K562 (cell line): ENCODE data around the gene WNT3. TPM values are rescaled to one million over a fixed set of nuclear protein-coding genes. Genes with fewer than 3 reads are reported as not detected.

ENCODE experiments used
- ATAC-seq: fragments of 200-7000 bp; cut with Tn5 transposase; 3 replicates; pipeline ENCODE4 v1.9.1; 2020; ENCODE audit warnings: moderate library complexity
- BruUV-seq: library from RNA; stranded (reverse); fragments of 400-500 nt; replicated peaks from 2 replicates; lab custom pipeline; 2021; lab: Mats Ljungman, UMichigan
- CTCF ChIA-PET: fragments of 300-600 bp; formaldehyde crosslinking; extraction: SDS; loops from one replicate; lab custom pipeline; 2021; ENCODE audit warnings: low intra/inter-chr PET ratio; lab: Yijun Ruan, JAX
- POLR2A ChIA-PET: fragments of 300-600, 350-650 bp; sonication (Branson Sonifier 250); formaldehyde crosslinking; extraction: SDS; loops from one replicate; lab custom pipeline; 2021; ENCODE audit warnings: antibody characterized with exemption, inconsistent platforms; lab: Yijun Ruan, JAX
- DNase-seq, 4 experiments: peaks; one replicate each; pipeline versions ENCODE4 v3.0.0 to v3.0.0-alpha.2; 2011 to 2018; ENCODE audit warnings: low spot score in 3 of 4, mixed read lengths in 3 of 4; ENCODE audit errors: extremely low read depth in 1 of 4
- FAIRE-seq: peaks from 2 replicates; lab custom pipeline; 2011; peaks lifted over from hg19 to GRCh38; lab: Jason Lieb, UNC
- H2AFZ ChIP-seq: 2 replicates; pipeline ENCODE4 v1.6.0; 2011; ENCODE audit warnings: low read depth, low read length, control low read depth, inconsistent platforms
- H3K27ac ChIP-seq: fragments of 200-600 bp; 3 replicates; pipeline ENCODE4 v1.8.0; 2011; ENCODE audit warnings: low read depth, mild to moderate bottlenecking, control low read depth, inconsistent platforms, low read length, moderate library complexity, mixed read lengths; ENCODE audit errors: extremely low read depth
- H3K27me3 ChIP-seq, 2 experiments: fragments of 300-600 bp in 1 of 2; 2 replicates in 1 of 2; 3 replicates in 1 of 2; pipeline versions ENCODE4 v1.6.0 to v1.8.0; 2011; ENCODE audit warnings: inconsistent platforms in 2 of 2, low read length in 2 of 2, mild to moderate bottlenecking in 1 of 2, mixed read lengths in 1 of 2, moderate library complexity in 1 of 2; ENCODE audit not compliant: control insufficient read depth in 2 of 2, insufficient read depth in 2 of 2
- H3K36me3 ChIP-seq: fragments of 300-600 bp; 3 replicates; pipeline ENCODE4 v1.8.0; 2011; ENCODE audit warnings: mild to moderate bottlenecking, low read length, inconsistent platforms; ENCODE audit not compliant: control insufficient read depth, insufficient read depth
- H3K4me1 ChIP-seq, 2 experiments: fragments of 200-600 bp in 1 of 2; replicated peaks in 1 of 2; 2 replicates in 1 of 2; 3 replicates in 1 of 2; pipeline versions ENCODE4 v1.5.1 to v1.8.0; 2011; ENCODE audit warnings: inconsistent platforms in 2 of 2, low read length in 2 of 2, mild to moderate bottlenecking in 1 of 2, mixed read lengths in 1 of 2, moderate library complexity in 1 of 2; ENCODE audit not compliant: control insufficient read depth in 2 of 2, insufficient read depth in 2 of 2
- H3K4me2 ChIP-seq: 2 replicates; pipeline ENCODE4 v1.6.1; 2011; ENCODE audit warnings: low read length, control low read depth, inconsistent platforms, mixed read lengths; ENCODE audit not compliant: insufficient read depth
- H3K4me3 ChIP-seq: fragments of 200-600 bp; sonication (generic), shearing (Covaris generic); 2 replicates; pipeline ENCODE4 v1.5.1; 2016; ENCODE audit warnings: control low read depth, inconsistent platforms
- H3K79me2 ChIP-seq: fragments of 200-600 bp; 3 replicates; pipeline ENCODE4 v1.8.0; 2011; ENCODE audit warnings: low read length, inconsistent platforms; ENCODE audit not compliant: control insufficient read depth, insufficient read depth
- H3K9ac ChIP-seq, 2 experiments: 2 replicates each; pipeline versions ENCODE4 v1.6.0 to v1.6.1; 2011; ENCODE audit warnings: low read depth in 2 of 2, low read length in 2 of 2, control low read depth in 1 of 2, inconsistent platforms in 1 of 2, mild to moderate bottlenecking in 1 of 2, mixed read lengths in 1 of 2; ENCODE audit not compliant: insufficient read depth in 1 of 2
- H3K9me1 ChIP-seq: one replicate; pipeline ENCODE4 v1.6.0; 2011; ENCODE audit warnings: inconsistent platforms, mild to moderate bottlenecking, low read length, moderate library complexity; ENCODE audit not compliant: control insufficient read depth, insufficient read depth
- H3K9me3 ChIP-seq: replicated peaks from 2 replicates; pipeline ENCODE4 v1.5.1; 2011; ENCODE audit warnings: low read depth, low read length, inconsistent platforms; ENCODE audit not compliant: control insufficient read depth, insufficient read depth
- H4K20me1 ChIP-seq: replicated peaks from 2 replicates; pipeline ENCODE4 v1.6.1; 2011; ENCODE audit warnings: low read length, inconsistent platforms, mixed read lengths; ENCODE audit not compliant: control insufficient read depth, insufficient read depth
- BCOR ChIP-seq: fragments of 450-650 bp; IDR thresholded peaks from 2 replicates; pipeline ENCODE4 v1.6.1; 2016
- KDM1A ChIP-seq, 2 experiments: fragments of 450-650 bp; IDR thresholded peaks; 2 replicates each; pipeline ENCODE4 v1.6.1; 2016; ENCODE audit warnings: mild to moderate bottlenecking in 2 of 2
- LCOR ChIP-seq: sonication (generic); formaldehyde crosslinking; IDR thresholded peaks from 2 replicates; pipeline ENCODE4 v1.8.0; 2022; ENCODE audit warnings: mild to moderate bottlenecking, missing genetic modification reagents
- SFPQ ChIP-seq: fragments of 200-400 bp; formaldehyde crosslinking; IDR thresholded peaks from 2 replicates; pipeline ENCODE4 v1.6.1; 2017; ENCODE audit warnings: mild to moderate bottlenecking, low read depth, low read length, moderate library complexity
- SP1 ChIP-seq: sonication (generic); formaldehyde crosslinking; IDR thresholded peaks from 2 replicates; pipeline ENCODE4 v1.8.1; 2022; ENCODE audit warnings: mild to moderate bottlenecking, missing genetic modification reagents
- TEAD2 ChIP-seq: fragments of 450-650 bp; IDR thresholded peaks from 2 replicates; pipeline ENCODE4 v1.6.1; 2016; ENCODE audit warnings: missing genetic modification characterization, control low read depth, missing compliant biosample characterization
- ZBTB7A ChIP-seq: IDR thresholded peaks from 2 replicates; pipeline ENCODE4 v1.6.1; 2011; ENCODE audit warnings: low read depth, mild to moderate bottlenecking, low read length, moderate library complexity, borderline replicate concordance; ENCODE audit not compliant: control insufficient read depth
- ZKSCAN1 ChIP-seq: fragments of 150-350 bp; IDR thresholded peaks from 2 replicates; pipeline ENCODE4 v1.6.1; 2016; ENCODE audit warnings: low read depth, low read length
- ZNF24 ChIP-seq: fragments of 450-650 bp; IDR thresholded peaks from 2 replicates; pipeline ENCODE4 v1.6.1; 2016
- ZNF740 ChIP-seq, 3 experiments: fragments of 200-800 bp in 1 of 3; sonication (Bioruptor generic) in 1 of 3; sonication (generic) in 1 of 3; formaldehyde crosslinking in 1 of 3; IDR thresholded peaks; 2 replicates each; pipeline versions ENCODE4 v1.6.1 to v1.8.0; 2016 to 2022; ENCODE audit warnings: mild to moderate bottlenecking in 2 of 3, missing compliant biosample characterization in 2 of 3, missing genetic modification characterization in 2 of 3, missing genetic modification reagents in 1 of 3
- WGBS: fragments of 100-300 bp; shearing (Covaris generic); methylation state at CpG from one replicate; pipeline ENCODE4 v1.1.6; 2016; ENCODE audit warnings: low coverage, mixed read lengths; ENCODE audit not compliant: insufficient coverage; ENCODE audit errors: missing lambda C conversion rate; 5-methylcytosine and 5-hydroxymethylcytosine counted together
- in situ Hi-C: fragments of 300-500 bp; cut with MboI; formaldehyde crosslinking; loops from 4 replicates; pipeline ENCODE4 v1.15.0; 2018; ENCODE audit warnings: inconsistent platforms, mixed read lengths
- intact Hi-C: fragments of 100-400 bp; cut with micrococcal nuclease; formaldehyde crosslinking; loops from 2 replicates; pipeline ENCODE4 v1.14.2; 2022
- polyA plus RNA-seq, 8 experiments: library from polyadenylated mRNA; depleted of rRNA in 4 of 8; stranded (reverse) in 5 of 8; unstranded in 3 of 8; fragments of >200 nt; fragmentation: Nextera tagmentation in 2 of 8; fragmentation: Illumina TruSeq in 1 of 8; extraction: Ambion mirVana in 2 of 8; extraction: Trizol in 1 of 8; gene quantifications; 2 replicates each; pipeline versions ENCODE4 v1.2.1 to v1.2.3, GENCODE V29; 2011 to 2014; ENCODE audit warnings: inconsistent platforms in 1 of 8, missing spikeins in 1 of 8
- total RNA-seq, 7 experiments: library from RNA; depleted of rRNA in 6 of 7; stranded (reverse); fragments of >200 nt in 6 of 7; fragmentation: Illumina TruSeq in 2 of 7; extraction: Trizol in 2 of 7; gene quantifications; 2 replicates each; pipeline versions ENCODE4 v1.2.1 to v1.2.3, GENCODE V29; 2011 to 2021; ENCODE audit warnings: low replicate concordance in 1 of 7

WNT3 gene
- total and polyA plus RNA-seq, 9 of the 15 experiments (the other 6 are each of a cell fraction or from before 2014, with no cell fraction given): 1.5 to 6.1 (median 3.3) TPM

- Histone ChIP-seq H3K27me3 (no peaks in the 10 kb centered on the region), H3K36me3 (no peaks in the 10 kb centered on the region), H3K4me1 (peaks cover 20 to 31% of the 10 kb centered on the region in 2 experiments), H3K9me1 (no peaks in the 10 kb centered on the region), H3K4me3 (no peak overlapping the region), H3K79me2 (no peaks in the 10 kb centered on the region), H2AFZ (peak overlapping the region; percentile 99), H3K4me2 (no peak overlapping the region; the same call in 1 of the 2 replicates), H3K9ac (0 out of 4 replicates have a peak overlapping the region, but pooled peaks of 1 of the 2 experiments have one; percentile 15), H4K20me1 (no peaks in the 10 kb centered on the region), H3K9me3 (peaks cover 3% of the 10 kb centered on the region; the same call in 1 of the 2 replicates), H3K27ac (0 out of 3 replicates have a peak overlapping the region, but pooled peaks have one; percentile 91)
- FAIRE-seq: no peak
- BruUV-seq: no TSS peak
- no peak for TF ChIP-seq TEAD2
- 0 out of 2 replicates have a peak, but pooled peaks have one; percentile 4 for TF ChIP-seq ZBTB7A
- peak; percentile 91 for TF ChIP-seq ZNF24
- no peak for ATAC-seq
- intact Hi-C loops: no loop called here
- POLR2A ChIA-PET: interaction anchor here (0.8 to 1.3 kb wide), 4 partner anchors 11 to 33 kb away, joined by 3 to 4 read pairs (median 3); no protein-coding TSS in a partner anchor
- 67% methylated on average over 7 of the region's 7 CpGs for WGBS
- in situ Hi-C loops: no loop called here
- peak in 2 of 4 experiments; percentile 37 to 46 for DNase-seq
- CTCF ChIA-PET: no interaction called here
Observed at GRCh38 chr17:46796524-46796923, 22.0 kb downstream of the WNT3 start.

GRCh38 chr17:46796084-46796483 lies 22.4 kb downstream of the WNT3 start:
- Histone ChIP-seq H3K9me1 (no peaks in the 10 kb centered on the region), H3K4me3 (peak overlapping the region; percentile 28; the same call in 1 of the 2 replicates), H3K27ac (peak overlapping the region; percentile 91), H3K36me3 (no peaks in the 10 kb centered on the region), H2AFZ (peak overlapping the region; percentile 99), H3K9ac (peak overlapping the region; percentile 89 to 94; a peak in 3 of 4 replicates), H3K27me3 (no peaks in the 10 kb centered on the region), H3K4me1 (peaks cover 20 to 31% of the 10 kb centered on the region in 2 experiments), H3K9me3 (peaks cover 3% of the 10 kb centered on the region; the same call in 1 of the 2 replicates), H3K4me2 (peak overlapping the region; percentile 79), H4K20me1 (no peaks in the 10 kb centered on the region), H3K79me2 (no peaks in the 10 kb centered on the region)
- in situ Hi-C loops: no loop called here
- BruUV-seq: no TSS peak
- DNase-seq (peak in 1 of 4 experiments; percentile 35), FAIRE-seq (no peak), ATAC-seq (no peak)
- WGBS: 39% methylated on average over 3 of the region's 3 CpGs
- POLR2A ChIA-PET: interaction anchor here (0.8 to 1.2 kb wide), 3 partner anchors 11 to 33 kb away, joined by 3 read pairs; no protein-coding TSS in a partner anchor
- intact Hi-C loops: no loop called here
- CTCF ChIA-PET: no interaction called here
- TF ChIP-seq SP1 (CRISPR knock-in tag) (0 out of 2 replicates have a peak, but pooled peaks have one; percentile 5), SFPQ (no peak), ZKSCAN1 (peak; percentile 98), ZNF740 (CRISPR knock-in tag; IDR thresholded peaks at IDR 0.05) (0 out of 2 replicates have a peak, but pooled peaks have one; percentile 39), ZNF740 (tag; IDR thresholded peaks at IDR 0.05) (no peak), KDM1A (IDR thresholded peaks at IDR 0.05) (peak; percentile 18 to 40; a peak in 1 of 4 replicates), BCOR (peak; percentile 70), LCOR (CRISPR knock-in tag) (0 out of 2 replicates have a peak, but pooled peaks have one; percentile 5)
